Aorta (tissue), 5 donors: ENCODE results near the gene FCER2. TPM values are rescaled to one million over a fixed set of nuclear protein-coding genes. Genes with fewer than 3 reads are reported as not detected.

Experiments used
- ATAC-seq: fragments of 200-7000 bp; cut with Tn5 transposase; one replicate; pipeline ENCODE4 v1.9.1; 2022; ENCODE audit warnings: moderate library complexity; ENCODE audit not compliant: low FRiP score
- DNase-seq, 2 donors: peaks; one replicate each; pipeline ENCODE4 v3.0.0-alpha.2; 2020
- H3K27ac ChIP-seq, 2 donors: one replicate each; pipeline ENCODE4 v1.5.1; 2013; ENCODE audit warnings: low read length in 2 of 2, mild to moderate bottlenecking in 2 of 2, moderate library complexity in 2 of 2, control low read depth in 1 of 2, inconsistent platforms in 1 of 2, low read depth in 1 of 2
- H3K27me3 ChIP-seq, 2 donors: one replicate each; pipeline ENCODE4 v1.6.1; 2013; ENCODE audit warnings: control low read depth in 1 of 2, low read length in 1 of 2, mild to moderate bottlenecking in 1 of 2, moderate library complexity in 1 of 2; ENCODE audit not compliant: insufficient read depth in 2 of 2, control insufficient read depth in 1 of 2
- H3K36me3 ChIP-seq, 2 donors: one replicate each; pipeline ENCODE4 v1.6.1; 2013; ENCODE audit warnings: control low read depth in 1 of 2, low read length in 1 of 2, mild to moderate bottlenecking in 1 of 2; ENCODE audit not compliant: insufficient read depth in 2 of 2, control insufficient read depth in 1 of 2
- H3K4me1 ChIP-seq, 2 donors: one replicate each; pipeline ENCODE4 v1.6.1; 2013; ENCODE audit warnings: low read length in 2 of 2, control low read depth in 1 of 2, mild to moderate bottlenecking in 1 of 2, moderate library complexity in 1 of 2; ENCODE audit not compliant: insufficient read depth in 2 of 2, control insufficient read depth in 1 of 2
- H3K4me3 ChIP-seq, 2 donors: one replicate each; pipeline ENCODE4 v1.5.1; 2013; ENCODE audit warnings: low read length in 2 of 2, control low read depth in 1 of 2, mild to moderate bottlenecking in 1 of 2
- H3K9me3 ChIP-seq: one replicate; pipeline ENCODE4 v1.6.1; 2013; ENCODE audit warnings: mild to moderate bottlenecking, low read length; ENCODE audit not compliant: control insufficient read depth
- WGBS, 2 donors: extraction: QIAGEN DNeasy Blood & Tissue Kit; methylation state at CpG; one replicate each; pipeline ENCODE4 v1.1.7; 2013; 5-methylcytosine and 5-hydroxymethylcytosine counted together
- intact Hi-C, 2 donors: fragments of 100-400 bp; cut with DNase I; formaldehyde crosslinking; loops; one replicate each; pipeline versions ENCODE4 v1.14.2 to v1.15.0; 2022
- polyA plus RNA-seq, 2 donors: library from polyadenylated mRNA; stranded (reverse); fragments of 200-250 nt; gene quantifications; one replicate each; pipeline ENCODE4 v1.2.3, GENCODE V29; 2013
- total RNA-seq, 2 donors: library from RNA; stranded (reverse); fragmentation: NEBNext Ultra II Directional; extraction: Animal tissue kit (Norgen Biotek cat#: 25700); gene quantifications; one replicate each; pipeline ENCODE4 v1.2.1, GENCODE V29; 2021
- donor health status: healthy with polysubstance abuse.
- donor health status: Bipolar disorder and iron deficiency.
- donor health status: DM: no; HTN: no; CAD: no.
- donor health status: DM: no; HTN: no; CAD: no.
- donor health status: DM: yes; HTN: yes; CAD: no.

FCER2 gene
- total and polyA plus RNA-seq, 4 donors: 0.36 to 2.9 TPM; not detected in 2

DNA sequence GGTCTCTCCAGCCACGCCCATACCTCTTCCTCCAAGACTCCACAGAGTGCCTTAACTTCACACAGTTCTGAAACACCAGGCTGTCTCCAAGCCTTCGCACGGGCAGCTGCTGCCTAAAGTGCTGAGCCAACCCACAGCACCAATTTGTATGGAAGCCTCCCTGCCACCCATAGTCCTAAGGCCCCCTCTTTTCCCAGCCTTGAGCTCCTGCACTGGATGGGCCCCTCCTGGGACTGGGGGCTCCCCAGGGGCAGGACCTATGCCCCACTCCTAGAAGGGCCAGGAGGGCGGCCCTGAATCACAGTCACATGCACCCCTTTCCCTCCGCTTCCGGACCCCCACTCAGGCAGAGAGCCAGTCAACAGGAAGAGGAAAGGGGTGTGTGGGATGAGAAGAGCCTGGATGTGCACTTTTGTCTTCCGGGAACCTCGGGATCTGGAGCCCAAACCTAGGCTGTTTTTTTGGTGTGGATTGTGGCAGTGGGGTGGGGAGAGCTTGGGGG is 5.1 kb upstream of the FCER2 start:
- no peak overlapping the region for H3K27ac ChIP-seq

DNA sequence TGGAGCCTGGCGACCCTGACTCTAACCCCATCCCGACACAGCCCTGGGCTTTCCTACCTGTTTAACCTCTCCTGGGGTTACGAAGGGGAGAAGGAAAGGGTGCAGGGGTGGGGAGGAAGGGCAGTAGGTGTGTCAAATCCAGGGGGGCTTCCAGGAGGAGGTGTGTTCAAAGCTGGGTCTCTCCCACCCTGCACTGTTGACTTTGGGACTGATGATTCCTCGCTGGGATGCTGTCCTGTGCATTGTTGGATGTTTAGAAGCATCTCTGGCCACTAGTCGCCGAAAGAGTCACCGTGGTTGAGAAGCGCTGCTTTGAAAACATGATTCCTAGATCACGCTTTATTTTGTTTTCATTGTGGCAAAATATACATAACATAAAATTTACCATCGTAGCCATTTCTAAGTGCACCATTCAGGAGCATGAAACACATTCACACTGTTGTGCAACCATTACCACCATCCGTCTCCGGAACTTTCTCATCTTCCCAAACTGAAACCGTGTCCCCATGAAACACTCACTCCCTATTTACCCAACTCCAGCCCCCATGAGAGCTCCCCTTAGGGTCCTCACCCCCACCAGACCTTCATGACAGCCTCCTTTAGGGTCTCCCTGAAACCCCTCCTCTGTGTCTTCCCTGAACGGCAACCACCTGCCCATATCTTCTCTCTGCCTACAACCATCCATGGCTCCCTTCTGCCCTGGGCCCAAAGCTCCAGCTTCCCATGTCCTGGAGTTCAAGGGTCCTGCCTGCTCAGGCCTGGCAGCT is 4.4 kb upstream of the FCER2 start:
- no peaks in the 10 kb centered on the region for H3K4me1 ChIP-seq
- no peak for DNase-seq
- H3K36me3 ChIP-seq: no peaks in the 10 kb centered on the region
- WGBS, 2 donors: 72 to 76% methylated on average over 14 of the region's 14 CpGs
- H3K27me3 ChIP-seq: no peaks in the 10 kb centered on the region
- H3K9me3 ChIP-seq: no peaks in the 10 kb centered on the region
- ATAC-seq: no peak
- no peak overlapping the region for H3K4me3 ChIP-seq
- H3K27ac ChIP-seq: no peak overlapping the region
- intact Hi-C loops: no loop called here

More for the DNA sequence above, 5.1 kb upstream of the FCER2 start:
- H3K27me3 ChIP-seq: no peaks in the 10 kb centered on the region
- H3K36me3 ChIP-seq: no peaks in the 10 kb centered on the region
- ATAC-seq (no peak), DNase-seq (no peak)
- no peak overlapping the region for H3K4me3 ChIP-seq
- intact Hi-C loops: no loop called here
- 51 to 64% methylated on average over 8 of the region's 8 CpGs for WGBS, 2 donors
- H3K4me1 ChIP-seq: no peaks in the 10 kb centered on the region
- no peaks in the 10 kb centered on the region for H3K9me3 ChIP-seq

GRCh38 chr19:7705387-7706187 is 3.7 kb upstream of the FCER2 start:
- H3K9me3 ChIP-seq: no peaks in the 10 kb centered on the region
- H3K27me3 ChIP-seq: no peaks in the 10 kb centered on the region
- ATAC-seq: no peak
- H3K4me3 ChIP-seq: no peak overlapping the region
- intact Hi-C loops: no loop called here
- no peaks in the 10 kb centered on the region for H3K4me1 ChIP-seq
- peak in 1 of 2 donors; percentile 81 for DNase-seq
- 65 to 69% methylated on average over 24 of the region's 24 CpGs for WGBS, 2 donors
- H3K27ac ChIP-seq: no peak overlapping the region
- no peaks in the 10 kb centered on the region for H3K36me3 ChIP-seq

GRCh38 chr19:7704280-7705060 is 2.5 kb upstream of the FCER2 start:
- H3K4me3 ChIP-seq: no peak overlapping the region
- H3K4me1 ChIP-seq: no peaks in the 10 kb centered on the region
- no peaks in the 10 kb centered on the region for H3K36me3 ChIP-seq
- DNase-seq: no peak
- no peaks in the 10 kb centered on the region for H3K9me3 ChIP-seq
- 70 to 75% methylated on average over 6 of the region's 6 CpGs for WGBS, 2 donors
- intact Hi-C loops: no loop called here
- H3K27ac ChIP-seq: no peak overlapping the region
- H3K27me3 ChIP-seq: no peaks in the 10 kb centered on the region
- ATAC-seq: no peak

- intact Hi-C loops: no loop called here
- no peaks in the 10 kb centered on the region for H3K27me3 ChIP-seq
- H3K27ac ChIP-seq: no peak overlapping the region
- no peaks in the 10 kb centered on the region for H3K4me1 ChIP-seq
- ATAC-seq (no peak), DNase-seq (no peak)
- no peaks in the 10 kb centered on the region for H3K36me3 ChIP-seq
- H3K9me3 ChIP-seq: no peaks in the 10 kb centered on the region
- no peak overlapping the region for H3K4me3 ChIP-seq
- 59 to 71% methylated on average over 8 of the region's 8 CpGs for WGBS, 2 donors
These were observed 1.4 kb upstream of the FCER2 start for GRCh38 chr19:7703332-7703731.

DNA sequence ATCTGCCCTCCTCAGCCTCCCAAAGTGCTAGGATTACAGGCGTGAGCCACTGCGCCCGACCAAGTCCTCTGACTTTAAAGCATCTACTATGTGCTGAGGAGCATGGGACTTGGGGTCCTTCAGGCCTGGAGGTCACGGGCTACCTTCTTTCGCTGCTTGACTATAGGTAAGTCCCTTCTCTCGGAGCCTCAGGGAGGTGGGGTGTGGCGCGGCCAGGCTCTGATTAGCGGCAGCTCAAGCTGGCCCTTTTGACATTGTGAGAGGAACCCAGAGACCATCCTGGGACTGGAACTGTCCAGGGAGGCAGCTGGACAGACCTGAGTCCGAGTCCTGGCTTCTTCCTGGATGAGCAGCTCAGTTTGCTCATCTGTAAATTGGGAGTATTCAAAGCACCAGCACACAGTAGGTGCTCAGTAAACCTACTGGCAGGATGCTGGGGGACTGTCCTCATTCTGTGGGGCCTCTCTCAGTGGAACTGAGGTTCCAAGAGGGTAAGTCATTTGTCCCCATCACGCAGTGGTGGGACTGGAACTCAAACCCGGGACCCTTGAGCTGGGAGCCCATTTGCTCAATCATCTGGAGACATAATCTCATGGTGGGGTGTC is 780 bp downstream of the FCER2 start:
- Histone ChIP-seq H3K4me3 (no peak overlapping the region), H3K36me3 (no peaks in the 10 kb centered on the region), H3K27me3 (no peaks in the 10 kb centered on the region), H3K27ac (no peak overlapping the region), H3K4me1 (no peaks in the 10 kb centered on the region), H3K9me3 (no peaks in the 10 kb centered on the region)
- DNase-seq (no peak), ATAC-seq (no peak)
- WGBS, 2 donors: 88 to 89% methylated on average over 12 of the region's 12 CpGs
- intact Hi-C loops: no loop called here

DNA sequence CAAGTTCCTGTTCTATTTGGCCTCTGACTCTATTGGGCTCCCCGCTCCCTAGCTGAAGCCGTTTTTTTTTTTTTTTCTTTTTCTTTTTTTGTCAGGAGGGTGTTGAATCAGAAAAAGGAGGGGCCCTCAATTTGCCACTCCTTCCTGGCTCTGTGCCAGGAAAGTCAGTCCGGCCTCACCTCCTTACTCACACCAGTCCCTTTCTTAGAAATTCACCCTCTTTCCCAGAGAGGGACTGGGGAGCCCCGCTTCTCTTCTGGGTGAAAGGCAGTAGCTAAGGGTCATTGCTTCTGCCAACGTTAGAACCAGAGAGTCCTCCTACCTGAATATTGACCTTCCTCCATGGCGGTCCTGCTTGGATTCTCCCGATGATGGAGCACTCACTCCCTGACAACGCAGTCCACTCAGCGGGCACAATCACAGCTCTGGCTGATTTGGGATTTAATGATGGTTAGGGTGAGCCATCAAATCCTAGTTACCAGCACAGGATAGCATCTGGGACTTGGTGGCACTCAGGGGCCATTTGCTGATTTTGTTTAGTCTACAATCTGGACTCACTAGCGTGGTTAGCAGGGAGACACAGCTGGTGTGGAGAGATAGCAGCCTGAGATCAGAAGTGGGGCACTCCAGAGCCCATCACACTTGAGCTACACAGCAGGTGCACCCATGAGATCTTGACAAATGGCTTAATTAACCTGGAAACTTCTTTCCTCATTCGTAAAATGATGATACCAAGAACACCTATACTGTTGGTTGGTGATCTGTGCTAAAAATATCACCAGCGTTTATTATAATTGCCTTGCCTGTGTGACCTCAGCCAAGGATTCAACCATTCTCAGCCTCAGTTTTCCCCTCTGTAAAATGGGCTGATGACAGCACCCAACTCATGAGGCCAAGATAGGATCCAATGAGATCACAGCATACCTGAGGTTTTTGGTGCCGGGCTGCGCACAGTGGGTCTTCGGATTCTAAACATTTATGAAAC is 2.2 kb downstream of the FCER2 start:
- H3K9me3 ChIP-seq: no peaks in the 10 kb centered on the region
- no peaks in the 10 kb centered on the region for H3K36me3 ChIP-seq
- intact Hi-C loops: no loop called here
- 56 to 59% methylated on average over 15 of the region's 15 CpGs for WGBS, 2 donors
- H3K4me3 ChIP-seq: no peak overlapping the region
- DNase-seq: no peak
- no peaks in the 10 kb centered on the region for H3K27me3 ChIP-seq
- ATAC-seq: no peak
- H3K4me1 ChIP-seq: no peaks in the 10 kb centered on the region
- no peak overlapping the region for H3K27ac ChIP-seq
